Activated CD4-positive, alpha-beta T cell treated with anti-CD3 and anti-CD28 coated beads, Interleukin-2, amount 50 U/mL, for 48 hours (primary cell): ENCODE measurements around the gene LYG1.

Source experiments
- DNase-seq, 2 experiments: peaks; one replicate each; pipeline ENCODE4 v3.0.0-alpha.2; 2020

Gene LYG1

DNA sequence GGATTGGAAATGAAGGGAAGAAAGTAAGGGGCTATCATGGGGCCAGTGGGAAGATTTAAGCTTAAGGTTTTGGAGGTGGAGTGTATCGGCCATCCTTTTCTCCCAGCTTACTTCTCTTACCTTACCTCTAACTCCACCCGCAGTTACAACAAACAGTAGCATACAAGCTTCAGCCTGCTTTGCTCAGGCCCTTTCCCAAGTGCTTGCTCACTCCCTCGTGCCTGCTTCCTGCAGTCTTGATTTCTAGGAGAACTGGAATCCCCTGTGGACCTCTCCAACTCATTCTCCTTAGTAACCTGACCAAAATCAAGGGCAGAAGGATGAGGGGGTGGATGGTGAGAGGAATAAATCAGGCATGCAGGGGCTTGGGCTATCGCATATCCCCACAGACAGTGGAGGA lies 39.8 kb downstream of the LYG1 start:
- no peak for DNase-seq

DNA sequence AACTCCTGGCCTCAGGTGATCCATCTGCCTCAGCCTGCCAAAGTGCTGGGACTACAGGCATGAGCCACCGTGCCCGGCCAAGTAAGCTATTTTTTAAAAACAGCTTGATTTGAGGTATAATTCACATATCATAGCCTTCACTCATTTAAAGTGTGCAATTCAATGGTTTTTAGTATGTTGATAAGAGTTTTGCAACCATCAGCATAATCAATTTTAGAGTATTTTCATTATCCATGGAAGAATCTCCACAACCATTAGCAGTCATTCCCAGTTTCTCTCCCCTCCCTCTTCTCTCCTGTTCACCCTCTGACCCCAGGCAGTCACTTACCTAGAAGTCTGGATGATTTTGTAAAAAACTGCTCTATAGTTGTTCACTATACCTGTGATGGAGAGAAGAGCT lies 40.8 kb downstream of the LYG1 start:
- DNase-seq: no peak

DNA sequence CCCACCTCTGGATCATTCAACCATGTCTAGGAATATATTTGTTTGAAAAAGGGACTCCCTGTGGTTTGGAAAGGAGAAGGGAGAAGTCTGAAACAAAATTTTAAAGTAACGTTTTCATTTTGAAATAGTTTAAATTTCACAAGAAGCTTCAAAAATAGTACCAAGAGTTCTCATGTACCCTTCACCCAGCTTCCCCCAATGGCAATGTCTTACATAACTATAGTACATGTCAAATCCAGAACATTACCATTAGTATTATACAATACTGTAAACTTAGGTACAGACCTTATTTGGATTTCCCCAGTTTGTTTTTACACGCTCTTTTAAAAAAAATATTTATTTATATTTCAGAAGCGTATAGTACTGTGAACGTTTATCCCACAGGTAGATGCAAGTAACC lies 41.5 kb downstream of the LYG1 start:
- no peak for DNase-seq

DNA sequence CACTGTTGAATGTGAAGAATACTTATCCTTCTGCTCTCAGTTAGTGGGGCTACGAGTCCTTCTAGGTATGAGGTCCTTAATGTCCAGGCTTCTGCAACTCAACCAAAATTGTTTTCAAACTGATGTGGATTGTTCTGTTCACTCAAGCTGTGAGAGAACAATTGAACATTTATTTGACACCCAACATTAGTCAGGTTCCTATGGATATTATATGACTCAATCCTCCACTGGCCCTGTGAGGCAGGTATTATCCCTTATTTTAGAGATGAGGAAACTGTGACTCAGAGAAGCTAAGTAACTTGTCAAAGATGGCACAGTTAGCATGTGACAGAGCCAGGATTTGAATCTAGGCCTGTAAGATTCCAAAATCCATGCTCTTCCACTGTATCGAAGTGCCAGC lies 44.3 kb downstream of the LYG1 start:
- no peak for DNase-seq

DNA sequence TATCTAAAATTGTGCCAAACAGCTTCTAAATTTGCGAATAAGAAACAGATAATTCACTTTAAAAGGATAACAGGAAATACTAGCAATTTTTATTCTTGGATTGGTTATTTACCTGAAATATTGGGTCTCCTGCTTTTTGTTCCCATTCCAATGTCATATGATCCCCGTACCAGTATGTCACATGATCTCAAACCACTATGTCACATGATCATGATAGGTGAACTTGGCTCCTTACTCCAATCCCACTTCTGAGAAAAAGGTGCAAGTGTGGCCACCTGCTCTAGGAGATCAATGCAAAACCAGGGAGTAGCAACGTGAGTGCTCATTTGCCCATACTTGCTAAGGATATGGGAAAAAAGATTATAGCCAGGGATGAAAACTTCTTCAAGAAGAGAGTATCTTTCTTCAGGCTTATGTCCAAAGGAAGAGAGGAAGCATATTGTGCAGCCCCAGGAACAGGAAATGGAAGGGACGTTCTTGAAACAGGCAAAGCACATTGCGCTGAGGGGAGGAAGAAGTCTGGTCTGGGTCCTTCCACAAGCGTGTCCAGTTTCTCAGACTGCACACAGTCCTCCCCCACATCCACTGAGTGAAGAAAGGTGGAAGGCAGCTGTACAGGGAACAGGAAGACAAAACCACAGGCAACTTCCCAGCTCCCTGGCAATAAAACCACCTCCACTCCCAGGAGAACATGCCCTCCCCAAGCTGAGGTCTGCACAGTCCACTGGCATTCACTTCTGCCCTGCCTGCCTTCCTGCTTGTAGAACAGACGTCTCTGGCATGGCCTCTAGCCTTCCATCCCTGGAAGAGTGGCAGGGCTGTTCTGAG lies 45.3 kb downstream of the LYG1 start, which contains the start of gene LYG2:
TSS of gene LYG2 (minus strand) at position 176 of the 828 bp plus-strand sequence. CDS start 1,406 bp downstream, outside the sequence.
- no peak for DNase-seq

DNA sequence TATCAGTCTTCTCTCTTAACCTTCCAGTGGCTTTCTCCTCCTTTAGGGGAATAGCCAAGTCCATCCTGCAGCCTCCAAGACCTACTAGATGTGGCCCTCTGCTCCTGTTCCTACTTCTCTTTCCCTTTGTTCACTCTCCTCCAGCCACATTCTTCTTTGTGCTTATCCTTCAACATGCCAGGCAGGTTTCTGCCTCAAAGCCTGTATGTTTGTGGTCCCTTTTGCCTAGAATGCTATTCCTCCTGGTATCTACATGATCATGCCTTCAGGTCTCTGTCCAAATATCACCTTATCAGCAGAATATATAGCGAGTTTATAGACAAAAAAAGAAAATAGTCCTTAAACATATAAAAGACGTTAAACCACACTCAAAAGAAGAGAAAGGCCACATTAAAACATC lies 51.0 kb downstream of the LYG1 start:
- DNase-seq: no peak

DNA sequence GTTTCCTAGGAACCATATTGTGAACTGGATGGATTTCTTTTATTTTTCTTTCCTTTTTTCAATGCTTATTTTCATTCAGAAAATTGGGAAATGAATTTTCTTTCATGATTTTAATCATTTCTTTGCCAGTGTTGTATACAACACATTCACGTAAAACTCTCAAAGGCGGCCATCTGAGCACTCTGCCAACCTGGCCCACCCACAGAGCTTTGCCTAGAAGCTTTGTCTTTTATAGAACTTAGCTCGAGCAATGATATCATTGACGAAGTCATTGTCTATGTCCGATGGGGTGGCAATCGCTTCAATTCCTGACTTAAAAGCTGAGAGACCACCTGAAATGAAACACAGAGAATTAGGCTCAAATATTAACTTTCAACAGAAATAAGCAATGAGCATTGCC lies 58.8 kb downstream of the LYG1 start:
- no peak for DNase-seq

DNA sequence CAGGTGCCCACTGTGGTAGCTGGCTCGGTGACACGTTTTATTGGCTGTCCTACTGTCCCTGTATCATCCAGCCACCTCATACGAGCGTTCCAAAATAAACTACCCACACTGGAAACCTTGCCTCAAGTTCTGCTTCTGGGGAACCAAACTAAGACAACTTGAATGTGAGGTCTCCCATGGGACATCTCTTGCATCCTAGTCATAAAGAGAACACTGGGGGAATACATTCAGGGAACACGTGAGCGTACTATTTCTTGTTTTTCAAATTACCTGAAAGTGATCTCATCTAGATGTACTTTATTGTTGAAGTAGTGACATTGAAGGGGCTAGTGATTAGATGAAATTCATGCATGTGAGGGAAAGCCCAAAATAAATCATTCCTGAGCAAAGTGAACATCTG lies 60.6 kb downstream of the LYG1 start:
- no peak for DNase-seq

DNA sequence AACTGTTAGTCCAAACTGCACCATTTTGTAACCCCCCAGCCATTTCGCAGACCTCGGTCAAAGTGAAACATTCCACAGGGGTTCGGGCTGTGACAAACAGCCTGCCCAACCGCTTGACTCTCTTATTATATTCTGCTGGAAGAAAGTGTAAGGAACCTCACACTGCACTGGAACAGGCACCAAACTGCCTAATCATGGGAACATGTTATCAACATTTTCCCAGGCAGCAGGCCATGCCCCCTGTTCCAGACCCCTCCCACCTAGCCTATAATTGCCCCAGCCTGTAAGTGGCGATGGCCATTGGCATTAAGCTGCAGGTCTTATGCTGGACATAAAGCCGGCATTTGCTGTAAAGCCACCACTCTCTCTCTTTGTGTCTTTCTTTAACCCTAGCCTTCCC lies 62.4 kb downstream of the LYG1 start:
- DNase-seq: no peak
